Right atrium auricular region (tissue), 2 donors: ENCODE data around the gene MRTFA. TPM values are rescaled to one million over a fixed set of nuclear protein-coding genes. Genes with fewer than 3 reads are reported as not detected.

Experiments used
- DNase-seq: peaks from one replicate; pipeline ENCODE4 v3.0.0-alpha.2; 2019; ENCODE audit warnings: low spot score
- H3K27ac ChIP-seq, 2 donors: fragments of 200-600 bp; sonication (generic); 1 replicate in 1 of 2; 2 replicates in 1 of 2; pipeline ENCODE4 v1.5.1; 2016 to 2019
- H3K27me3 ChIP-seq, 2 donors: fragments of 200-600 bp; sonication (generic); one replicate each; pipeline versions ENCODE4 v1.5.1 to v1.6.0; 2017 to 2019
- H3K36me3 ChIP-seq: fragments of 200-600 bp; sonication (generic); one replicate; pipeline ENCODE4 v1.5.1; 2016
- H3K4me1 ChIP-seq, 2 donors: fragments of 200-600 bp; sonication (generic); one replicate each; pipeline versions ENCODE4 v1.5.1 to v1.6.0; 2017 to 2019
- H3K4me3 ChIP-seq, 2 donors: fragments of 200-600 bp; sonication (generic); 1 replicate in 1 of 2; 2 replicates in 1 of 2; pipeline ENCODE4 v1.5.1; 2017 to 2019; ENCODE audit warnings: mild to moderate bottlenecking in 1 of 2, moderate library complexity in 1 of 2
- H3K9me3 ChIP-seq, 2 donors: fragments of 200-600 bp; sonication (generic); one replicate each; pipeline ENCODE4 v1.5.1; 2019
- CTCF ChIP-seq, 2 donors: fragments of 200-600 bp; sonication (generic); IDR thresholded peaks; one replicate each; pipeline ENCODE4 v1.5.1; 2019; ENCODE audit warnings: antibody characterized with exemption in 2 of 2
- total RNA-seq, 2 donors: library from RNA; depleted of rRNA; stranded (reverse); fragments of >200 nt; gene quantifications; one replicate each; pipeline ENCODE4 v1.1.0, GENCODE V29; 2016

Gene MRTFA
- total RNA-seq, 2 donors from 2014 or later, result 45.8 to 55.2 TPM

GRCh38 chr22:40413873-40414272, 222.6 kb downstream of the MRTFA start:
- Histone ChIP-seq H3K4me1 (peaks cover 0 to 14% of the 10 kb centered on the region in 2 donors), H3K4me3 (no peak overlapping the region), H3K36me3 (peaks cover 67% of the 10 kb centered on the region), H3K27me3 (no peaks in the 10 kb centered on the region), H3K9me3 (no peaks in the 10 kb centered on the region), H3K27ac (no peak overlapping the region)
- no peak for TF ChIP-seq CTCF (IDR thresholded peaks at IDR 0.05)
- DNase-seq, result no peak

GRCh38 chr22:40412441-40412840, 224.1 kb downstream of the MRTFA start:
- no peak overlapping the region for H3K4me3 ChIP-seq
- no peak overlapping the region for H3K27ac ChIP-seq
- no peak for TF ChIP-seq CTCF (IDR thresholded peaks at IDR 0.05)
- peaks cover 0 to 14% of the 10 kb centered on the region in 2 donors for H3K4me1 ChIP-seq
- no peaks in the 10 kb centered on the region for H3K9me3 ChIP-seq
- no peak for DNase-seq
- H3K27me3 ChIP-seq, result no peaks in the 10 kb centered on the region
- peaks cover 67% of the 10 kb centered on the region for H3K36me3 ChIP-seq

- DNase-seq, result no peak
These were observed 225.0 kb downstream of the MRTFA start for GRCh38 chr22:40411506-40411861.

GRCh38 chr22:40410731-40411505, 225.6 kb downstream of the MRTFA start:
- peaks cover 0 to 11% of the 10 kb centered on the region in 2 donors for H3K4me1 ChIP-seq
- H3K27me3 ChIP-seq, result no peaks in the 10 kb centered on the region
- peaks cover 67% of the 10 kb centered on the region for H3K36me3 ChIP-seq
- H3K9me3 ChIP-seq, result no peaks in the 10 kb centered on the region
- no peak for TF ChIP-seq CTCF (IDR thresholded peaks at IDR 0.05)
- H3K4me3 ChIP-seq, result no peak overlapping the region
- DNase-seq, result no peak
- H3K27ac ChIP-seq, result no peak overlapping the region

More at GRCh38 chr22:40411506-40411861, 225.0 kb downstream of the MRTFA start:
- Histone ChIP-seq H3K4me1 (peaks cover 0 to 14% of the 10 kb centered on the region in 2 donors), H3K27me3 (no peaks in the 10 kb centered on the region), H3K9me3 (no peaks in the 10 kb centered on the region), H3K27ac (no peak overlapping the region), H3K36me3 (peaks cover 67% of the 10 kb centered on the region), H3K4me3 (no peak overlapping the region)
- TF ChIP-seq CTCF (IDR thresholded peaks at IDR 0.05), result no peak

GRCh38 chr22:40410272-40410671, 226.2 kb downstream of the MRTFA start:
- no peak for TF ChIP-seq CTCF (IDR thresholded peaks at IDR 0.05)
- H3K9me3 ChIP-seq, result no peaks in the 10 kb centered on the region
- no peaks in the 10 kb centered on the region for H3K27me3 ChIP-seq
- H3K27ac ChIP-seq, result no peak overlapping the region
- H3K4me1 ChIP-seq, result peaks cover 0 to 7% of the 10 kb centered on the region in 2 donors
- H3K36me3 ChIP-seq, result peaks cover 73% of the 10 kb centered on the region
- no peak overlapping the region for H3K4me3 ChIP-seq
- no peak for DNase-seq
